GM06990 (cell line): ENCODE data around the gene GABBR1.
"Not testable (repeated sequence)": the region's sequence is repeated elsewhere in the genome, so short reads cannot be mapped to it uniquely, and the experiment has no call there.

Experiments used
- DNase-seq: peaks from one replicate; pipeline ENCODE4 v3.0.0-alpha.2; 2011; ENCODE audit not compliant: insufficient read length; ENCODE audit errors: extremely low read depth
- H3K27me3 ChIP-seq: replicated peaks from 2 replicates; pipeline ENCODE4 v1.6.0; 2011; ENCODE audit warnings: low read length; ENCODE audit not compliant: control insufficient read depth, insufficient read depth
- H3K36me3 ChIP-seq: 2 replicates; pipeline ENCODE4 v1.5.1; 2011; ENCODE audit warnings: low read length; ENCODE audit not compliant: control insufficient read depth, insufficient read depth
- H3K4me3 ChIP-seq: replicated peaks from 2 replicates; pipeline ENCODE4 v1.5.1; 2011; ENCODE audit warnings: low read depth, mild to moderate bottlenecking, control low read depth, low read length
- TF ChIP-seq, protein P1 (sequence below): IDR thresholded peaks from 2 replicates; pipeline ENCODE4 v1.5.1; 2011; ENCODE audit warnings: low read length, control low read depth, mild to moderate bottlenecking, inconsistent platforms; ENCODE audit not compliant: insufficient read depth, poor library complexity, severe bottlenecking

GABBR1 gene

DNA sequence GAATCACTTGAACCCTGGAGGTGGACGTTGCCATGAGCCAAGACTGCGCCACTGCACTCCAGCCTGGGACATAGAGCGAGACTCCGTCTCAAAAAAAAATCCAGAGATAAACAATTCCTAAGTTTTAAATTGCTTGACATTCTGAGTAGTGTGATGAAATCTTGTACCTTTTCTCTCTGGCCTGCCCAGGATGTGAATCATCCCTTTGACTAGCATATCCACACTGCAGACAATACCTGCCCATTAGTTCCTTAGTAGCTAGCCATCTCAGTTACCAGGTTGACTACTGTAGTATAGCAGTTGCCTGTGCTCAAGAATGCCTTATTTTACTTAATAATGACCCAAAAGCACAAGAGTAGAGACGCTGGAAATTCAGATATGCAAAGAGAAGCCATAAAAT lies 45.1 kb upstream of the GABBR1 start:
- H3K36me3 ChIP-seq, result no peaks in the 10 kb centered on the region
- TF ChIP-seq, protein P1, sequence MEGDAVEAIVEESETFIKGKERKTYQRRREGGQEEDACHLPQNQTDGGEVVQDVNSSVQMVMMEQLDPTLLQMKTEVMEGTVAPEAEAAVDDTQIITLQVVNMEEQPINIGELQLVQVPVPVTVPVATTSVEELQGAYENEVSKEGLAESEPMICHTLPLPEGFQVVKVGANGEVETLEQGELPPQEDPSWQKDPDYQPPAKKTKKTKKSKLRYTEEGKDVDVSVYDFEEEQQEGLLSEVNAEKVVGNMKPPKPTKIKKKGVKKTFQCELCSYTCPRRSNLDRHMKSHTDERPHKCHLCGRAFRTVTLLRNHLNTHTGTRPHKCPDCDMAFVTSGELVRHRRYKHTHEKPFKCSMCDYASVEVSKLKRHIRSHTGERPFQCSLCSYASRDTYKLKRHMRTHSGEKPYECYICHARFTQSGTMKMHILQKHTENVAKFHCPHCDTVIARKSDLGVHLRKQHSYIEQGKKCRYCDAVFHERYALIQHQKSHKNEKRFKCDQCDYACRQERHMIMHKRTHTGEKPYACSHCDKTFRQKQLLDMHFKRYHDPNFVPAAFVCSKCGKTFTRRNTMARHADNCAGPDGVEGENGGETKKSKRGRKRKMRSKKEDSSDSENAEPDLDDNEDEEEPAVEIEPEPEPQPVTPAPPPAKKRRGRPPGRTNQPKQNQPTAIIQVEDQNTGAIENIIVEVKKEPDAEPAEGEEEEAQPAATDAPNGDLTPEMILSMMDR, result no peak
- no peak for DNase-seq
- no peak overlapping the region for H3K4me3 ChIP-seq
- no peaks in the 10 kb centered on the region; the same call in 1 of the 2 replicates for H3K27me3 ChIP-seq

DNA sequence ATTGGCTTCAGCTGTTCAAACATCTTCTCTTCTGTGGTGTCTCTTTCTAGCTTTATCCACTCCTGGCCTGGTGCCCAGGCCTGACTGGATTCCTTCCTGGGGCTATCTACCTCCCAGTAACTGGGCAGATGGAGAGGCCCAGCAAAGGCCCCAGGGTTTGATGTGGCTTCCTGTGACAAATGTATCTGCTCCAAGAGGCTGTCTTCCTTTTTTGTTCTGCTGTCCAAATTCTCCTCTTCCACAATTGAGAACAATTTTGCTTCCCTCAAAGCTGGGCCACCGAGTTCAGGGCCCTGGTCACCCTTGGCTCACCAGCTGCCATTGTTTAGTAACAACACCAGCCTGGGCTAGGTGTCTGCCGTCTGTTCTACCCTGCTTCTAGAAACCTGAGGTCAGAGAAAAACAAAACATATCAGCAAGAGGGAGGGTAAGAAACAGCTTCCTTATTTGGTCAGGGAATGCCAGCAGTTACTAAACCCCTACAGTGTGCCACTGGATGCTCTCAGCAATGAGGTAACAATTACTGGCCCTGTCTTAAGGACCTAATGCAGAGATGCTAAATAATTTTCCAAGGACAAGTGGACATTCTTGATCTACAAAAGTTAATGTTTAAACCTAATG lies 44.1 kb upstream of the GABBR1 start:
- no peak overlapping the region for H3K4me3 ChIP-seq
- H3K27me3 ChIP-seq, result no peaks in the 10 kb centered on the region; the same call in 1 of the 2 replicates
- H3K36me3 ChIP-seq, result no peaks in the 10 kb centered on the region
- TF ChIP-seq, protein P1, result no peak
- no peak for DNase-seq

GRCh38 chr6:29675561-29675960 lies 42.6 kb upstream of the GABBR1 start:
- TF ChIP-seq, protein P1, result no peak
- DNase-seq, result no peak

GRCh38 chr6:29674008-29674407 lies 41.0 kb upstream of the GABBR1 start:
- Histone ChIP-seq H3K36me3 (no peaks in the 10 kb centered on the region), H3K27me3 (no peaks in the 10 kb centered on the region; the same call in none of the 2 replicates), H3K4me3 (no peak overlapping the region)
- TF ChIP-seq, protein P1, result no peak
- DNase-seq, result no peak

More at GRCh38 chr6:29675561-29675960, 42.6 kb upstream of the GABBR1 start:
- Histone ChIP-seq H3K36me3 (no peaks in the 10 kb centered on the region), H3K27me3 (no peaks in the 10 kb centered on the region; the same call in none of the 2 replicates), H3K4me3 (no peak overlapping the region)

- Histone ChIP-seq H3K36me3 (no peaks in the 10 kb centered on the region), H3K27me3 (no peaks in the 10 kb centered on the region; the same call in none of the 2 replicates), H3K4me3 (no peak overlapping the region)
- TF ChIP-seq, protein P1, result no peak
- no peak for DNase-seq
Measured at GRCh38 chr6:29673161-29673560, 40.2 kb upstream of the GABBR1 start.

GRCh38 chr6:29672116-29672515 lies 39.1 kb upstream of the GABBR1 start:
- not testable (repeated sequence) for DNase-seq, H3K4me3 ChIP-seq, H3K36me3 ChIP-seq, H3K27me3 ChIP-seq
